ENCODE data around the gene PAPPA2. TPM values are rescaled to one million over a fixed set of nuclear protein-coding genes. Genes with fewer than 3 reads are reported as not detected.

The PAPPA2 gene
- total RNA-seq, 3 donors from 2014 or later, result 1.2 to 3.9 (median 2.6) TPM

- Histone ChIP-seq H3K4me1 (no peaks in the 10 kb centered on the region), H3K27me3 (no peaks in the 10 kb centered on the region), H3K9me3 (no peaks in the 10 kb centered on the region), H3K36me3 (no peaks in the 10 kb centered on the region), H3K27ac (no peak overlapping the region), H3K4me3 (no peak overlapping the region)
- no peak for DNase-seq (ENCODE audit: low spot score in 2 of 2)
- no peak for TF ChIP-seq POLR2A (IDR thresholded peaks at IDR 0.05)
- TF ChIP-seq POLR2AphosphoS5 (IDR thresholded peaks at IDR 0.05), result no peak
- TF ChIP-seq CTCF (IDR thresholded peaks at IDR 0.05), result no peak
- intact Hi-C loops (cut with DNase I; ENCODE audit: low total_unique reads), result loop anchor here (5.0 kb wide), 1 partner anchor 1037 kb away; no protein-coding TSS in a partner anchor
Observed at GRCh38 chr1:176499671-176500070, 36.7 kb downstream of the PAPPA2 start.

GRCh38 chr1:176501599-176501998, 38.6 kb downstream of the PAPPA2 start:
- DNase-seq (ENCODE audit: low spot score in 2 of 2), result no peak
- no peaks in the 10 kb centered on the region for H3K27me3 ChIP-seq
- no peak for TF ChIP-seq POLR2A (IDR thresholded peaks at IDR 0.05)
- TF ChIP-seq CTCF (IDR thresholded peaks at IDR 0.05), result no peak
- TF ChIP-seq POLR2AphosphoS5 (IDR thresholded peaks at IDR 0.05), result no peak
- intact Hi-C loops (cut with DNase I; ENCODE audit: low total_unique reads), result no loop called here
- no peaks in the 10 kb centered on the region for H3K9me3 ChIP-seq
- H3K36me3 ChIP-seq, result no peaks in the 10 kb centered on the region
- no peak overlapping the region for H3K4me3 ChIP-seq
- H3K4me1 ChIP-seq, result no peaks in the 10 kb centered on the region
- no peak overlapping the region for H3K27ac ChIP-seq

GRCh38 chr1:176504848-176505553, 42.0 kb downstream of the PAPPA2 start:
- no peaks in the 10 kb centered on the region for H3K4me1 ChIP-seq
- intact Hi-C loops (cut with DNase I; ENCODE audit: low total_unique reads), result no loop called here
- H3K36me3 ChIP-seq, result no peaks in the 10 kb centered on the region
- H3K4me3 ChIP-seq, result no peak overlapping the region
- no peaks in the 10 kb centered on the region for H3K9me3 ChIP-seq
- TF ChIP-seq POLR2A (IDR thresholded peaks at IDR 0.05) (no peak), CTCF (IDR thresholded peaks at IDR 0.05) (no peak), POLR2AphosphoS5 (IDR thresholded peaks at IDR 0.05) (no peak)
- no peaks in the 10 kb centered on the region for H3K27me3 ChIP-seq
- no peak overlapping the region for H3K27ac ChIP-seq
- no peak for DNase-seq (ENCODE audit: low spot score in 2 of 2)

- Histone ChIP-seq H3K9me3 (no peaks in the 10 kb centered on the region), H3K27me3 (no peaks in the 10 kb centered on the region), H3K4me3 (no peak overlapping the region), H3K4me1 (no peaks in the 10 kb centered on the region), H3K27ac (no peak overlapping the region), H3K36me3 (no peaks in the 10 kb centered on the region)
- TF ChIP-seq POLR2AphosphoS5 (IDR thresholded peaks at IDR 0.05), result no peak
- no peak for TF ChIP-seq POLR2A (IDR thresholded peaks at IDR 0.05)
- no peak for TF ChIP-seq CTCF (IDR thresholded peaks at IDR 0.05)
- intact Hi-C loops (cut with DNase I; ENCODE audit: low total_unique reads), result no loop called here
- no peak for DNase-seq (ENCODE audit: low spot score in 2 of 2)
Observed at GRCh38 chr1:176512966-176513365, 50.0 kb downstream of the PAPPA2 start.

GRCh38 chr1:176515310-176515709, 52.3 kb downstream of the PAPPA2 start:
- Histone ChIP-seq H3K9me3 (no peaks in the 10 kb centered on the region), H3K27ac (no peak overlapping the region)
- intact Hi-C loops (cut with DNase I; ENCODE audit: low total_unique reads), result no loop called here

More at GRCh38 chr1:176515310-176515709, 52.3 kb downstream of the PAPPA2 start:
- Histone ChIP-seq H3K4me3 (no peak overlapping the region), H3K27me3 (no peaks in the 10 kb centered on the region), H3K36me3 (no peaks in the 10 kb centered on the region), H3K4me1 (no peaks in the 10 kb centered on the region)
- no peak for TF ChIP-seq CTCF (IDR thresholded peaks at IDR 0.05)
- TF ChIP-seq POLR2A (IDR thresholded peaks at IDR 0.05), result no peak
- TF ChIP-seq POLR2AphosphoS5 (IDR thresholded peaks at IDR 0.05), result no peak
- peak in 1 of 2 donors; percentile 40 for DNase-seq (ENCODE audit: low spot score in 2 of 2)

All from breast epithelium (tissue), 4 donors.